Activated CD8-positive, alpha-beta memory T cell treated with anti-CD3 and anti-CD28 coated beads, Interleukin-2, amount 50 U/mL, for 1 hour (primary cell): Measurements from ENCODE around the gene CPLX3.

Experiments
- DNase-seq: peaks from one replicate; pipeline ENCODE4 v3.0.0-alpha.2; 2020; ENCODE audit errors: extremely low read depth

CPLX3 gene

DNA sequence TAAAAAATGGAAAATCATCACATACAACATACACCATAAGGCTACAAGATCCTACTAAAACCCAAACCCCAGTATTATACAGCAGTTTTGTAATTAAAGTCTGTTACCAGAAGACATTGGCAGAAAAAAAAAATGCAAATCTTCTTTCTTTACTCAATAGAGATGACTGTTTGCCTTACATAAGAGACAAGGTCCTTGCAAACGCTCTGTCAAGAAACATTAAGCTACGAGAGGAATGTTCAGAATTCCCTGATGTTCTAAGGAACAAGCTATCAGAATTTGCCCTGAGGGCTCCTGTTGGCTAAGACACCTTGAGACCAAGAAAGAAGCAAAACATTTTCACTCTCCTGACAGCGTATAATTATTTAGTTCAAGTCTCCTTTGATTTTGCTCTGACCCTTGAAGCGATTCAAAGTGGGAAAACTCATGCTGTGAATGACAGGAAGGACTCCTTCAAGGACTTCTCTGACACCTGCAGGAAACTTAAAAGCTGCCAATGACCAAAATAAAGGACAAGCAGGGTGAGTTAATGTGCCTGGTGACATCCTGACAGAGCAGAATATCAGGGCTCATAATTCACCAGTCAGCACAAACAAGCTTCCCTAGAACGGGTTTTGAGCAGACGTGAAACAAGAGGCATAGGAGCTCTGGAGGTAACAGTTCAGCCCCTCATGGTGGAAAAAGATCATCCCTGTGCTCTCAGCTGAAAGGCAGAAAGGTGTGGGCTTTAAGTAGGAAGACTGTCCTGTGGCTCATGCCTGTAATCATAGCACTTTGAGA is 44.2 kb downstream of the CPLX3 start:
- no peak for DNase-seq

DNA sequence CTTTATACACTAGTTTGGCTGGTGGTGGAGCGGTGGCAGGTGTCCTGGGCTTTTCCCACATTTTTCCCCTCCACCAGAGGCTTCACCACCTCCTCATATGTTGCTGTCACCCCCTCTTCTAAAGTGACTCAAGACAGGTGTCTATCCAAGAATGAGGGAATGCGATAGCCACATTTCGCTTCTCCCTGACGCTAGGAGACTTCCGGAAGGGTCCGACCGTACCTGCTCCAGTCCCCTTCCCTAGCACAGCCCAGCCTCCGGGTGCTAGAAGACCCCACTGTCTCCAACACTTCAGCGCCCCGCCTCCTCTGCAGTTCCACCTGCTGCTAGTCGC is 46.2 kb downstream of the CPLX3 start:
- no peak for DNase-seq

DNA sequence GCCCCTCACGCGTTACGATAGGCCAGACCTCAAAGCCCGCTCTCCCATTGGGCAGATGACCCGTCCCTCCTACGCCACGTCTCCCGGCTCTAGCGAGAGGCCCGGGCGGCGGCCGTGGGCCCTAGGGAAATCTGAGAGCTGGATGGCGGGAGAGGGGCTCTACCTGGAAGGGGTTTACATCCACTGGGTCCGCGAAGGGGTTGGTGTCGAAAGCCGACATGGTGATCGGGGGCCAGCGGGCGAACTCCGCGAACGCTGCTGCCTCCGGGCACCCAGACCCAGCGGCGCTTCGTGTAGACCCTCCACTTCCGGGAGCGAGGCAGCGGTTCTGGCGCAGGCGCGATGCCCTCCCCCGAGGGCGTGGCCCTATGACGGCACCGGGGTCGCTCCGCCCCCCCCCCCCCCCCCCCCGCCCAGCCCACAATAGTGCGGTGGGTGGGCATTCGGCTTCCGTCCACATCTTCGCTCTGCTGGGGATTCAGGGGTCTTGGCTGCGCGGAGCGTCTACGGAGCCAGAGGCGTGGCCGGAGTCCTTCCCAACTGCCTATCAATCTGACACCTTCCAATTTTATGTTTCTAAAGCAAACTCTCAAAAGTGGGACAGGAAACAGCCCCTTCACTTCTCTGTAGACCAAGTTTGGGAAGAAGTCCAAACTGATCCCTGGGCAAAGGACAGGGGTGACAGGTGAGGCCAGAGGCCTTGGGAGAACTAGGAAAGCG is 46.8 kb downstream of the CPLX3 start, which contains the start of gene SCAMP2:
Gene SCAMP2, minus strand, starts transcription at position 330 of the 720 bp plus-strand sequence. Its CDS starts 110 bp downstream, at position 220.
- peak; percentile 80 for DNase-seq

DNA sequence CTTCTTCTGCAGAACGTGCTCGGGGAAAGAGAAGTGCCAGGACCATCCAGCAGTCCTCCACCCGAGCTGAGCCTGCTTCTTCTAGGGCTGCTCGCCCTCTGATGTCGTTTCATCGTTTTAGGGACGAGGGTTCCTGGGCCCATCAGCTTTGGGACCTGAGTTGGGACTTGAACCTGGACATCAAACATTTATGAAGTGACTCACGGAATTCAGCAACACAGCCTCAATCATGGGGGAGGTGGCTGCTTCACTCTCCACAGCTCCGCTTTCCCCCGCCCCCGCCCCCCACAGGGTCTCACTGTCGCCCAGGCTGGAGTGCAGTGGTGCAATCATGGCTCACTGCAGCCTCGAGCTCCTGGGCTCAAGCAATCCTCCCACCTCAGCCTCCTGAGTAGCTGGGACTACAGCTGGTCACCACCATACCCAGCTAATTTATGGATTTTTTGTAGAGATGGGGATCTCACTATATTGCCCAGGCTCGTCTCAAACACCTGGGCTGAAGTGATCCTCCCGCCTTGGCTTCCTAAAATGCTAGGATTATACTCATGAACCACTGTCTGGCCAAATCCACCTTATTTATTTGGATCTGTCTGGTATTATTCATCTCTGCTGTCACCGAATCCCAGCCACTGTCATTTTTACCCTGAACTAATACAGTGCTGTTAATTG is 47.5 kb downstream of the CPLX3 start:
- no peak for DNase-seq

DNA sequence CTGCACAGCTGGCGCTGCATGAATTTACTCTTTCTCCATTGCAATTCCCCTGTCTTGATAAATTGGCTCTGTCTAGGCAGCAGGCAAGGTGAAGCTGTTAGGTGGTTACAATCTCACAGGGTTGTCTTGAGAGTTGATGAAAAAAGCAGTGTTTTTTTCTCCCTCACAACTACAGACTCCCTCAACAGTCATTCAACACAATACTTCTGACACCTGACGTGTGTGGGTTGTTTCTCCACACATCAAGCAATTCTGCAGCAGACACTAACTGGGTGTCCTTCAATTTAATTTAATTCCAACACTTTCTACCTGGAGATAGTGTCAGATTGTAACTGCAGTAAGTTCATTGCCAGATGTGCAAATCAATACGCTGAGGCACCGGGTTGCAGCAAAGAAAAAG is 51.8 kb downstream of the CPLX3 start:
- no peak for DNase-seq
